ENCODE data around the gene MYDGF. TPM values are rescaled to one million over a fixed set of nuclear protein-coding genes. Genes with fewer than 3 reads are reported as not detected.
A peak's percentile ranks its signal among the peaks of the same experiment; 100 is the strongest.

MYDGF gene
- polyA plus RNA-seq, 4 donors = 45.8 to 220 (median 96.1) TPM

GRCh38 chr19:4714016-4714415 lies 43.9 kb upstream of the MYDGF start:
- H3K36me3 ChIP-seq (ENCODE audit: control insufficient read depth in 3 of 3, insufficient read depth in 2 of 3, low read depth in 1 of 3, low read length in 3 of 3) = peaks cover 2 to 95% (median 38%) of the 10 kb centered on the region in 3 donors
- H3K4me3 ChIP-seq (ENCODE audit: low read depth in 1 of 3, low read length in 3 of 3) = no peak overlapping the region
- FAIRE-seq (no peak), DNase-seq (no peak)
- no peaks in the 10 kb centered on the region for H3K27me3 ChIP-seq (ENCODE audit: control insufficient read depth in 3 of 3, insufficient read depth in 3 of 3, low read length in 3 of 3)
- 92 to 95% (median 93%) methylated on average over 17 to 27 of the region's 27 CpGs for WGBS, 3 donors
- H3K4me1 ChIP-seq (ENCODE audit: control insufficient read depth in 3 of 3, insufficient read depth in 2 of 3, low read depth in 1 of 3, low read length in 2 of 3) = peaks cover 0 to 21% (median 0%) of the 10 kb centered on the region in 3 donors
- peaks cover 0 to 3% of the 10 kb centered on the region in 2 donors for H3K9me3 ChIP-seq (ENCODE audit: control insufficient read depth in 2 of 2, insufficient read depth in 1 of 2, low read depth in 1 of 2, low read length in 1 of 2)
- H3K27ac ChIP-seq (ENCODE audit: low read depth in 1 of 3, low read length in 2 of 3) = peak overlapping the region in 2 of 3 donors; percentile 2 to 38

GRCh38 chr19:4713384-4713951 lies 43.3 kb upstream of the MYDGF start:
- no peak for FAIRE-seq
- Histone ChIP-seq H3K4me1 (ENCODE audit: control insufficient read depth in 3 of 3, insufficient read depth in 2 of 3, low read depth in 1 of 3, low read length in 2 of 3) (peaks cover 0 to 19% (median 0%) of the 10 kb centered on the region in 3 donors), H3K27me3 (ENCODE audit: control insufficient read depth in 3 of 3, insufficient read depth in 3 of 3, low read length in 3 of 3) (no peaks in the 10 kb centered on the region), H3K27ac (ENCODE audit: low read depth in 1 of 3, low read length in 2 of 3) (peak overlapping the region in 2 of 3 donors; percentile 38 to 53), H3K4me3 (ENCODE audit: low read depth in 1 of 3, low read length in 3 of 3) (no peak overlapping the region), H3K9me3 (ENCODE audit: control insufficient read depth in 2 of 2, insufficient read depth in 1 of 2, low read depth in 1 of 2, low read length in 1 of 2) (peaks cover 0 to 3% of the 10 kb centered on the region in 2 donors), H3K36me3 (ENCODE audit: control insufficient read depth in 3 of 3, insufficient read depth in 2 of 3, low read depth in 1 of 3, low read length in 3 of 3) (peaks cover 2 to 93% (median 36%) of the 10 kb centered on the region in 3 donors)
- DNase-seq = peak; percentile 41 to 86
- whole genome bisulfite sequencing, 3 donors = 47 to 78% (median 53%) methylated on average over 32 of the region's 32 CpGs

DNA sequence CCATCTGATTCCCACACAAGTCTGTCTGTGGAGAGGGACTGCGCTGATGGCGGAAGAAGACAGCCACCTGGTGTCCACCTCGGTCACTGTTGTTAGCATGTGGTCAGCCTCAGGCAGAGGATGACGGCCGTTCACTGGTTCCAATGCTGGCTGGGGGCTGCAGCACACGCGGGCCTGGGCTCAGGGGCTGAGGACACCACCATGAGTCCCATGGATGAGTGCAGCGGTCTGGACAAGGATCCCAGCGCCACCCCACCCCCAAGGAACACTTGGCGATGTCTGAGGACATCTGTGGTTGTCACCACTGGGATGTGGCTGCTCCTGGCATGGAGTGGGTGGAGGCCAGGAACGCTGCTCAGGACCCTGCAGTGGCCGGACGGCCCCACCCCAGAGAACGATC lies 42.6 kb upstream of the MYDGF start:
- H3K4me3 ChIP-seq (ENCODE audit: low read depth in 1 of 3, low read length in 3 of 3) = no peak overlapping the region
- FAIRE-seq (no peak), DNase-seq (no peak)
- peaks cover 0 to 3% of the 10 kb centered on the region in 2 donors for H3K9me3 ChIP-seq (ENCODE audit: control insufficient read depth in 2 of 2, insufficient read depth in 1 of 2, low read depth in 1 of 2, low read length in 1 of 2)
- peak overlapping the region in 2 of 3 donors; percentile 4 to 53 for H3K27ac ChIP-seq (ENCODE audit: low read depth in 1 of 3, low read length in 2 of 3)
- peaks cover 0 to 12% (median 0%) of the 10 kb centered on the region in 3 donors for H3K4me1 ChIP-seq (ENCODE audit: control insufficient read depth in 3 of 3, insufficient read depth in 2 of 3, low read depth in 1 of 3, low read length in 2 of 3)
- H3K36me3 ChIP-seq (ENCODE audit: control insufficient read depth in 3 of 3, insufficient read depth in 2 of 3, low read depth in 1 of 3, low read length in 3 of 3) = peaks cover 2 to 91% (median 30%) of the 10 kb centered on the region in 3 donors
- no peaks in the 10 kb centered on the region for H3K27me3 ChIP-seq (ENCODE audit: control insufficient read depth in 3 of 3, insufficient read depth in 3 of 3, low read length in 3 of 3)
- WGBS, 3 donors = 93 to 94% (median 93%) methylated on average over 14 of the region's 14 CpGs

GRCh38 chr19:4711211-4711610 lies 41.1 kb upstream of the MYDGF start:
- Histone ChIP-seq H3K4me1 (ENCODE audit: control insufficient read depth in 3 of 3, insufficient read depth in 2 of 3, low read depth in 1 of 3, low read length in 2 of 3) (peaks cover 0 to 2% (median 0%) of the 10 kb centered on the region in 3 donors), H3K27ac (ENCODE audit: low read depth in 1 of 3, low read length in 2 of 3) (no peak overlapping the region), H3K36me3 (ENCODE audit: control insufficient read depth in 3 of 3, insufficient read depth in 2 of 3, low read depth in 1 of 3, low read length in 3 of 3) (peaks cover 2 to 88% (median 28%) of the 10 kb centered on the region in 3 donors), H3K9me3 (ENCODE audit: control insufficient read depth in 2 of 2, insufficient read depth in 1 of 2, low read depth in 1 of 2, low read length in 1 of 2) (peaks cover 0 to 3% of the 10 kb centered on the region in 2 donors), H3K4me3 (ENCODE audit: low read depth in 1 of 3, low read length in 3 of 3) (no peak overlapping the region), H3K27me3 (ENCODE audit: control insufficient read depth in 3 of 3, insufficient read depth in 3 of 3, low read length in 3 of 3) (no peaks in the 10 kb centered on the region)
- FAIRE-seq = no peak
- no peak for DNase-seq
- WGBS, 3 donors = 89 to 93% (median 92%) methylated on average over 8 of the region's 8 CpGs

DNA sequence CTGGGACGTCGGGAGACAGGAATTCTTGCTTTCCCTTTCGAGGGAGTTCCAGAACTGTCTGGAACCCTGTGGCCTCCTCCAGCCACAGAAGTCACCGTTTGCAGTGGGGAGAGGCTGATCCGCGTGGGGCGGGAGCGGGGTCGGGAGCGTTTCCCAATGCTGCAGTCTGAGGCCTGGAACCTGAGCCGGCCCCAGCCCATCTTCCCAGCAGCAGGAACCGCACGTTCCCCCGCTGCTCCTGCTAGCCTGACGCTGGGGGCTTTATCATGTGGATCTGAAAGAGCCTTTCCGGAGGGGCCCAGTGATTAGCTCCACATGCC lies 40.1 kb upstream of the MYDGF start:
- DNase-seq (no peak), FAIRE-seq (no peak)
- H3K36me3 ChIP-seq (ENCODE audit: control insufficient read depth in 3 of 3, insufficient read depth in 2 of 3, low read depth in 1 of 3, low read length in 3 of 3) = peaks cover 2 to 86% (median 27%) of the 10 kb centered on the region in 3 donors
- 93 to 95% (median 93%) methylated on average over 16 of the region's 16 CpGs for WGBS, 3 donors
- no peak overlapping the region for H3K4me3 ChIP-seq (ENCODE audit: low read depth in 1 of 3, low read length in 3 of 3)
- no peak overlapping the region for H3K27ac ChIP-seq (ENCODE audit: low read depth in 1 of 3, low read length in 2 of 3)
- H3K4me1 ChIP-seq (ENCODE audit: control insufficient read depth in 3 of 3, insufficient read depth in 2 of 3, low read depth in 1 of 3, low read length in 2 of 3) = peaks cover 0 to 11% (median 0%) of the 10 kb centered on the region in 3 donors
- H3K9me3 ChIP-seq (ENCODE audit: control insufficient read depth in 2 of 2, insufficient read depth in 1 of 2, low read depth in 1 of 2, low read length in 1 of 2) = peaks cover 0 to 3% of the 10 kb centered on the region in 2 donors
- no peaks in the 10 kb centered on the region for H3K27me3 ChIP-seq (ENCODE audit: control insufficient read depth in 3 of 3, insufficient read depth in 3 of 3, low read length in 3 of 3)

DNA sequence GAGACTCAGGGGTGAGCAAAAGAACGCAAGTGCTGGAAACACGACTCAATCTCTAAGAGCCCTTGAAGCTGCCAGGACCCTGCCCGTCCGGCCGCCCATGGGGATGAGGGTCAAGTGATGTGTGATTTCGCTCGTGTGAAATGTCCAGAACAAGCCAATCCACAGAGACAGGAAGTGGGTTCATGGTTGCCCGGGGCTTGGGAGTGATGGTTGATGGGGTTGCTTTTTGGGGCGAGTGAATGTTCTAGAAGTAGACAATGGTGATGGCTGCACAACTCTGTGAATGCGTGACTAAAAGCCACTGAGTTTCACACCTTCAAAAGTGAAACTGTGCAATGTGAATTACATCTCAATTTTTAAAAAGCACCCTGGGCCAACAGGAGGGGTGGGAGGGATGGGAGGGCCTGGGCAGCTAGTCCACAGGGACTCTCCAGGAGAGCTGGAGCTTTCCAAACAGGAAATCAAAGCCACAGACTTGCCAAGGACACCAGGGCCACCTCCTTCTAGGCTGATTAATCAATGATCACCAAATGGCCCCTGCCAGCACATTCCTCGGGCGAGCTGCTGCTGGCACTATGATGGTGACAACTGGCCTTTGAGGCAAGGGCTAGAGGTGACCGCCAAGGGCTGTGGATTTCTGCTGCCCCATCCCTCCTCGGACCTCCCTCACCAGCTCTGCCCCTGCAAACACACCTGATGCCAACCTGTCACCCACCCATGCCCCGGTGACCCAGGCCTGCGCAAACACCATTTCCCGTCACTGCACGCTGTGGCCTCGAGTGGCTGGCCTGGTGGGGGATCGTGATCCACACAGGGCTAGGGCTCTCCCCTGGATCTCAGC lies 39.5 kb upstream of the MYDGF start:
- WGBS, 3 donors = 86 to 90% (median 89%) methylated on average over 20 of the region's 20 CpGs
- Histone ChIP-seq H3K9me3 (ENCODE audit: control insufficient read depth in 2 of 2, insufficient read depth in 1 of 2, low read depth in 1 of 2, low read length in 1 of 2) (peaks cover 0 to 3% of the 10 kb centered on the region in 2 donors), H3K27ac (ENCODE audit: low read depth in 1 of 3, low read length in 2 of 3) (no peak overlapping the region), H3K4me3 (ENCODE audit: low read depth in 1 of 3, low read length in 3 of 3) (no peak overlapping the region), H3K27me3 (ENCODE audit: control insufficient read depth in 3 of 3, insufficient read depth in 3 of 3, low read length in 3 of 3) (no peaks in the 10 kb centered on the region), H3K4me1 (ENCODE audit: control insufficient read depth in 3 of 3, insufficient read depth in 2 of 3, low read depth in 1 of 3, low read length in 2 of 3) (peaks cover 0 to 14% (median 0%) of the 10 kb centered on the region in 3 donors), H3K36me3 (ENCODE audit: control insufficient read depth in 3 of 3, insufficient read depth in 2 of 3, low read depth in 1 of 3, low read length in 3 of 3) (peaks cover 2 to 80% (median 27%) of the 10 kb centered on the region in 3 donors)
- FAIRE-seq (no peak), DNase-seq (no peak)

DNA sequence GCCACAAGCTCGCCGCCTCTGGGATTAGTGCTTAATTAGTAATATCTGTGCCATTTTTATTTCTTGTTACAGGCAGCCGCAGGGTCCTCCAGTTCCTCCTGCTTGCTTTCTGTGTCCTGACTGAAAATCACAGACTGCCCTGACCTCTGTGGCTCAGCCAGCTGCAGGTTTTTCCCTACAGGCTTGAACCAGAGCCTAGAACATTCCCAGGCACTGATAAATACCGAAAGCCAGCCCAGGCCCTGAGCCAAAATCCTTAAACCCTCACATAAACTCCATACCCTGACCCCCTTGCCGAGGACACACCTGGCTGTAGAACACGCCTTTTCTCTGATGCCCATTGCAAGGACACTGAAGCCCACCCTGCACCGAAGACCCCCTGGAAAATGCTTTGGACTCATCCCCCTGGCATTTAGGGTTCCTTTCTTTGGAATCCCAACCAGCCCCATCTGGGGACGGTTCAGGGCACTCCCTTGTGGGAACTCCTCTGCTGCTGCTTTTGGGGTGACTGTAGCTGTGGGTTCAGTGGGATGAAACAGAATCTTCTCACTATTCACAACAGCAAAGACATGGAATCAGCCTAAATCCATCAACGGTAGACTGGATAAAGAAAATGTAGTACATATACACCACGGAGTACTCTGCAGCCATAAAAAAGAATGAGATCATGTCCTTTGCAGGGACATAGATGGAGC lies 38.0 kb upstream of the MYDGF start:
- Histone ChIP-seq H3K36me3 (ENCODE audit: control insufficient read depth in 3 of 3, insufficient read depth in 2 of 3, low read depth in 1 of 3, low read length in 3 of 3) (peaks cover 8 to 79% (median 20%) of the 10 kb centered on the region in 3 donors), H3K4me3 (ENCODE audit: low read depth in 1 of 3, low read length in 3 of 3) (no peak overlapping the region), H3K27me3 (ENCODE audit: control insufficient read depth in 3 of 3, insufficient read depth in 3 of 3, low read length in 3 of 3) (no peaks in the 10 kb centered on the region), H3K27ac (ENCODE audit: low read depth in 1 of 3, low read length in 2 of 3) (no peak overlapping the region), H3K9me3 (ENCODE audit: control insufficient read depth in 2 of 2, insufficient read depth in 1 of 2, low read depth in 1 of 2, low read length in 1 of 2) (peaks cover 0 to 3% of the 10 kb centered on the region in 2 donors), H3K4me1 (ENCODE audit: control insufficient read depth in 3 of 3, insufficient read depth in 2 of 3, low read depth in 1 of 3, low read length in 2 of 3) (peaks cover 0 to 18% (median 0%) of the 10 kb centered on the region in 3 donors)
- no peak for FAIRE-seq
- no peak for DNase-seq
- WGBS, 3 donors = 89 to 93% (median 90%) methylated on average over 10 of the region's 10 CpGs

- no peak overlapping the region for H3K27ac ChIP-seq (ENCODE audit: low read depth in 1 of 3, low read length in 2 of 3)
- no peak for DNase-seq
- peaks cover 0 to 18% (median 0%) of the 10 kb centered on the region in 3 donors for H3K4me1 ChIP-seq (ENCODE audit: control insufficient read depth in 3 of 3, insufficient read depth in 2 of 3, low read depth in 1 of 3, low read length in 2 of 3)
- no peaks in the 10 kb centered on the region for H3K27me3 ChIP-seq (ENCODE audit: control insufficient read depth in 3 of 3, insufficient read depth in 3 of 3, low read length in 3 of 3)
- 92 to 96% (median 94%) methylated on average over 12 of the region's 12 CpGs for WGBS, 3 donors
- peaks cover 0 to 3% of the 10 kb centered on the region in 2 donors for H3K9me3 ChIP-seq (ENCODE audit: control insufficient read depth in 2 of 2, insufficient read depth in 1 of 2, low read depth in 1 of 2, low read length in 1 of 2)
- no peak overlapping the region for H3K4me3 ChIP-seq (ENCODE audit: low read depth in 1 of 3, low read length in 3 of 3)
- H3K36me3 ChIP-seq (ENCODE audit: control insufficient read depth in 3 of 3, insufficient read depth in 2 of 3, low read depth in 1 of 3, low read length in 3 of 3) = peaks cover 13 to 79% (median 16%) of the 10 kb centered on the region in 3 donors
- no peak for FAIRE-seq
Measured at GRCh38 chr19:4707322-4707721, 37.2 kb upstream of the MYDGF start.
